Measurements from ENCODE around the gene BOK. TPM values are rescaled to one million over a fixed set of nuclear protein-coding genes. Genes with fewer than 3 reads are reported as not detected.

The BOK gene
- total RNA-seq, 1 donor from 2014 or later, result 86.8 TPM

DNA sequence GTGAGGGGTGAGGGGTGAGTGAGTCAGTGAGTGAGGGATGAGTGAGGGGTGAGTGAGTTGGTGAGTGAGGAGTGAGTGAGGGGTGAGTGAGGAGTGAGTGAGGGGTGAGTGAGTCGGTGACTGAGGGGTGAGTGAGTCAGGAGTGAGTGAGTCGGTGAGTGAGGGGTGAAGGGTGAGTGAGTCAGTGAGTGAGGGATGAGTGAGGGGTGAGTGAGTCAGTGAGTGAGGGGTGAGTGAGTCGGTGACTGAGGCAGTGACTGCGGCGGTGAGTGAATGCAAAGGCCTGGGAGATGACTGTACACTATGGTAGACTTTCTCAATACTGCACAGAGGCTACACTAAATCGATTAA is 61.8 kb downstream of the BOK start:
- TF ChIP-seq, protein P1, sequence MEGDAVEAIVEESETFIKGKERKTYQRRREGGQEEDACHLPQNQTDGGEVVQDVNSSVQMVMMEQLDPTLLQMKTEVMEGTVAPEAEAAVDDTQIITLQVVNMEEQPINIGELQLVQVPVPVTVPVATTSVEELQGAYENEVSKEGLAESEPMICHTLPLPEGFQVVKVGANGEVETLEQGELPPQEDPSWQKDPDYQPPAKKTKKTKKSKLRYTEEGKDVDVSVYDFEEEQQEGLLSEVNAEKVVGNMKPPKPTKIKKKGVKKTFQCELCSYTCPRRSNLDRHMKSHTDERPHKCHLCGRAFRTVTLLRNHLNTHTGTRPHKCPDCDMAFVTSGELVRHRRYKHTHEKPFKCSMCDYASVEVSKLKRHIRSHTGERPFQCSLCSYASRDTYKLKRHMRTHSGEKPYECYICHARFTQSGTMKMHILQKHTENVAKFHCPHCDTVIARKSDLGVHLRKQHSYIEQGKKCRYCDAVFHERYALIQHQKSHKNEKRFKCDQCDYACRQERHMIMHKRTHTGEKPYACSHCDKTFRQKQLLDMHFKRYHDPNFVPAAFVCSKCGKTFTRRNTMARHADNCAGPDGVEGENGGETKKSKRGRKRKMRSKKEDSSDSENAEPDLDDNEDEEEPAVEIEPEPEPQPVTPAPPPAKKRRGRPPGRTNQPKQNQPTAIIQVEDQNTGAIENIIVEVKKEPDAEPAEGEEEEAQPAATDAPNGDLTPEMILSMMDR (IDR thresholded peaks at IDR 0.05; ENCODE audit: insufficient read depth, low read length, poor library complexity, severe bottlenecking), result no peak
- H3K27me3 ChIP-seq (ENCODE audit: control insufficient read depth, insufficient read depth, low read length), result no peaks in the 10 kb centered on the region
- no peak for DNase-seq (ENCODE audit: low read depth)
- H3K36me3 ChIP-seq (ENCODE audit: control insufficient read depth, insufficient read depth, low read length), result peaks cover 3% of the 10 kb centered on the region
- H3K4me3 ChIP-seq (ENCODE audit: low read depth, low read length), result no peak overlapping the region

Other genes with a start within 250 kb of the BOK start
- gene HDLBP, start 243.1 kb upstream of the BOK start, total RNA-seq, result 405 and 510 TPM in 2 replicates
- gene SEPTIN2, start 242.8 kb upstream of the BOK start, total RNA-seq, result 333 and 350 TPM in 2 replicates
- gene FARP2, start 202.5 kb upstream of the BOK start, total RNA-seq, result 20.9 and 31.8 TPM in 2 replicates
- 271 and 316 TPM in 2 replicates for gene STK25, start 50.2 kb upstream of the BOK start, total RNA-seq
- gene THAP4, start 78.4 kb downstream of the BOK start, total RNA-seq, result 43.3 and 51.7 TPM in 2 replicates
- 62.6 and 120 TPM in 2 replicates for gene ATG4B, start 78.9 kb downstream of the BOK start, total RNA-seq
- gene DTYMK, start 128.1 kb downstream of the BOK start, total RNA-seq, result 32.9 and 35.6 TPM in 2 replicates
- gene ING5, start 143.3 kb downstream of the BOK start, total RNA-seq, result 12.6 and 25.6 TPM in 2 replicates
- gene D2HGDH, start 175.9 kb downstream of the BOK start, total RNA-seq, result 10.2 and 16.5 TPM in 2 replicates
- not detected in 2 replicates for gene GAL3ST2, start 218.1 kb downstream of the BOK start, total RNA-seq

Data from kidney epithelial cell (primary cell).